Breast epithelium (tissue), 3 donors: ENCODE measurements around the gene ATP6V1B1.

Experiments
- CTCF ChIP-seq, 3 donors: fragments of 450-650 bp; IDR thresholded peaks; one replicate each; pipeline ENCODE4 v1.5.1; 2016 to 2017; ENCODE audit warnings: antibody characterized with exemption in 3 of 3, mild to moderate bottlenecking in 3 of 3, moderate library complexity in 3 of 3
- POLR2A ChIP-seq: fragments of 450-650 bp; IDR thresholded peaks from one replicate; pipeline ENCODE4 v1.6.1; 2016; ENCODE audit warnings: antibody characterized with exemption, mild to moderate bottlenecking, moderate library complexity

- TF ChIP-seq POLR2A (no peak), CTCF (IDR thresholded peaks at IDR 0.05) (no peak)
Observed at GRCh38 chr2:70943205-70943871, 7.6 kb downstream of the ATP6V1B1 start.
